Stomach (tissue), 4 donors: ENCODE data around the gene TEDC1.

Experiments
- CTCF ChIP-seq, 7 experiments: fragments of 450-650 bp in 4 of 7; fragments of 200-600 bp in 3 of 7; sonication (generic) in 3 of 7; IDR thresholded peaks; one replicate each; pipeline ENCODE4 v1.5.1; 2016 to 2019; ENCODE audit warnings: antibody characterized with exemption in 7 of 7, control low read depth in 2 of 7, mild to moderate bottlenecking in 1 of 7
- POLR2A ChIP-seq, 4 donors: fragments of 450-650 bp; IDR thresholded peaks; one replicate each; pipeline ENCODE4 v1.6.1; 2016; ENCODE audit warnings: antibody characterized with exemption in 4 of 4, control low read depth in 2 of 4, mild to moderate bottlenecking in 1 of 4, moderate library complexity in 1 of 4

GRCh38 chr14:105492031-105492970 is 1.3 kb downstream of the TEDC1 start:
- TF ChIP-seq CTCF (IDR thresholded peaks at IDR 0.05) (no peak), POLR2A (IDR thresholded peaks at IDR 0.05) (no peak)
